Liver (tissue), 3 donors: ENCODE data around the gene NR0B2.

Experiments
- CTCF ChIP-seq: fragments of 150-350 bp; IDR thresholded peaks from 2 replicates; pipeline ENCODE4 v1.5.1; 2017; ENCODE audit warnings: improper control_type of control experiment, low read depth, low read length; ENCODE audit not compliant: missing input control
- RAD21 ChIP-seq, 2 donors: IDR thresholded peaks; 2 replicates each; pipeline ENCODE4 v1.6.1; 2016; ENCODE audit warnings: antibody characterized with exemption in 2 of 2, mild to moderate bottlenecking in 2 of 2
- RXRA ChIP-seq, 2 donors: IDR thresholded peaks; 2 replicates each; pipeline ENCODE4 v1.6.1; 2017 to 2018; ENCODE audit warnings: antibody characterized with exemption in 2 of 2, mild to moderate bottlenecking in 1 of 2
- TAF1 ChIP-seq: conservative IDR thresholded peaks from 2 replicates; pipeline ENCODE4 v1.6.1; 2016; ENCODE audit warnings: antibody characterized with exemption, mild to moderate bottlenecking
- YY1 ChIP-seq: IDR thresholded peaks from 2 replicates; pipeline ENCODE4 v1.6.1; 2016; ENCODE audit warnings: antibody characterized with exemption, mild to moderate bottlenecking
- ZBTB33 ChIP-seq: IDR thresholded peaks from 2 replicates; pipeline ENCODE4 v1.6.1; 2016; ENCODE audit warnings: antibody characterized with exemption
- TF ChIP-seq, protein P1 (sequence below): IDR thresholded peaks from 2 replicates; pipeline ENCODE4 v1.6.1; 2016; ENCODE audit warnings: antibody characterized with exemption
- TF ChIP-seq, protein P2 (sequence below): IDR thresholded peaks from 2 replicates; pipeline ENCODE4 v1.6.1; 2016; ENCODE audit warnings: antibody characterized with exemption
- donor health status: healthy.
- donor health status: healthy.

- TF ChIP-seq RAD21 (IDR thresholded peaks at IDR 0.05) (no peak), CTCF (no peak), YY1 (no peak), RXRA (IDR thresholded peaks at IDR 0.05) (no peak), TAF1 (no peak), ZBTB33 (no peak)
- TF ChIP-seq, protein P1, sequence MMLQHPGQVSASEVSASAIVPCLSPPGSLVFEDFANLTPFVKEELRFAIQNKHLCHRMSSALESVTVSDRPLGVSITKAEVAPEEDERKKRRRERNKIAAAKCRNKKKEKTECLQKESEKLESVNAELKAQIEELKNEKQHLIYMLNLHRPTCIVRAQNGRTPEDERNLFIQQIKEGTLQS: no peak
- TF ChIP-seq, protein P2, sequence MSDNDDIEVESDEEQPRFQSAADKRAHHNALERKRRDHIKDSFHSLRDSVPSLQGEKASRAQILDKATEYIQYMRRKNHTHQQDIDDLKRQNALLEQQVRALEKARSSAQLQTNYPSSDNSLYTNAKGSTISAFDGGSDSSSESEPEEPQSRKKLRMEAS: no peak
Measured at GRCh38 chr1:26942656-26943055, 28.9 kb upstream of the NR0B2 start.
